Activated T-cell treated with anti-CD3 and anti-CD28 coated beads, Interleukin-2, amount 50 U/mL, for 1 hour (primary cell): ENCODE results near the gene MYO1C.

Source experiments
- DNase-seq: peaks from one replicate; pipeline ENCODE4 v3.0.0-alpha.2; 2020

Gene MYO1C

GRCh38 chr17:1484676-1485422 is 7.6 kb downstream of the MYO1C start:
- peak; percentile 63 for DNase-seq

DNA sequence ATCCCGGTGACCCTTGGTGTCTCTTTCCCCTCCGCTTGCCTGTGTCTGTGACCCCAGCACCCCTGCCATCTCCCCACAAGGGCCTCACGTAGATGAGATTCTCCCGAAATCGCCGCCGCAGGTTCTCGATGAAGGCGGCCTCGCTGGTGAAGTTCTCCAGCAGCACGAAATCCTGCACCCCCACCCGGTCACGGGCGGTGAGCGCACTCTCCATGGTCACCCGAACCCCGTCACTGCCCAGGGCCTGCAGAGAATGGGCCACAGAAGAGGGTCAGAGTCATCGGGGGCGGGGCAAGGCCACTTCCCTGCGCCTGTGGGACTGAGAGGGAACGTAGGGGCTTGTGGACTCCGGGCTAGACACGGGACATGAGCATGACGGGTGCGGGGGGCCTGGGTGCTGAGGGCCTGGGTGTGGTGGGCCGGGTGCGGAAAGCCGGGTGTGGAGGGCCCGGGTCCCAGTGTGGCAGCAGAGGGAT is 8.4 kb downstream of the MYO1C start:
- DNase-seq: no peak

- DNase-seq: no peak
These were observed 9.8 kb downstream of the MYO1C start for GRCh38 chr17:1482680-1483079.

DNA sequence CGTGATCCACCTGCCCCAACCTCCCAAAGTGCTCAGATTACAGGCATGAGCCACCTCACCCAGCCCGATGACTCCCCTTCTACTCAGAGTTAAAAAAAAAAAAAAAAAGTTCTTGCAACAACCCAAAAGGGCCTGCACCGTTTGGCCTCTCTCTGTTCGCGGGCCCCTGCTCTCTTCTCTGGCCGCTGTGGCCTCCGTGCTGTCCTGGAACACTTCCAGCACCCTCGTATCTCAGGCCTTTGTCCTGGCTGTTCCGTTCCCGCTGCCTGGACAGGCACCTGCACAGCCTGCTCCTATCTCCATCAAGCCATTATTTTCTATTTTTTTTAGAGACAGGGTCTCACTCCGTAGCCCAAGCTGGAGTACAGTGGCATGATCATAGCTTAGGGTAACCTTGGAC is 10.8 kb downstream of the MYO1C start:
- no peak for DNase-seq

- DNase-seq: no peak
These were observed 11.6 kb downstream of the MYO1C start for GRCh38 chr17:1480747-1481465.

- no peak for DNase-seq
These were observed 14.1 kb downstream of the MYO1C start for GRCh38 chr17:1478418-1478817.

DNA sequence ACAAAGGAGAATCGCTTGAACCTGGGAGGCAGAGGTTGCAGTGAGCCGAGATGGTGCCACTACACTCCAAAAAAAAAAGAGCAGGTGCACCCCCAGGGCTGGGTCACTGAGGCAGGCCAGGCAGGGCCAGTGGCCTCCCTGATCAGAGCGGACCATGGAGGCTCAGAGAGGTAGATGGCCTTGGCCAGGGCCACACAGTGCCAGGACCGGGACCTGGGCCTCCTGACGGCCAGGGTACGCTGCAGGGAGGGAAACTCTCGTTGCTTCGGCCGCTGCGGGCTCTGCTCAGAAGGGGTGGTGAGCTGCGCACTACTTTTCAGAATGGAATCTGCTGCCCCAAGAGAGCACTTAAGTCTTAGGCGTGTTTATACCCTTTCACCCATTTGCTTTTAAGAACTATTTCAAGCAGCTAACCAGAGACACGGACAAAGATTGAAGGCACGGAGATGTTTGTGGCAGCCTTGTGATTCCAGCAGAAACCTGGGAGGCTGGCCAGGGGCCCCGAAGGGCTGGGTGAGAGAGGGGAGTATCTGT is 17.1 kb downstream of the MYO1C start:
- no peak for DNase-seq

DNA sequence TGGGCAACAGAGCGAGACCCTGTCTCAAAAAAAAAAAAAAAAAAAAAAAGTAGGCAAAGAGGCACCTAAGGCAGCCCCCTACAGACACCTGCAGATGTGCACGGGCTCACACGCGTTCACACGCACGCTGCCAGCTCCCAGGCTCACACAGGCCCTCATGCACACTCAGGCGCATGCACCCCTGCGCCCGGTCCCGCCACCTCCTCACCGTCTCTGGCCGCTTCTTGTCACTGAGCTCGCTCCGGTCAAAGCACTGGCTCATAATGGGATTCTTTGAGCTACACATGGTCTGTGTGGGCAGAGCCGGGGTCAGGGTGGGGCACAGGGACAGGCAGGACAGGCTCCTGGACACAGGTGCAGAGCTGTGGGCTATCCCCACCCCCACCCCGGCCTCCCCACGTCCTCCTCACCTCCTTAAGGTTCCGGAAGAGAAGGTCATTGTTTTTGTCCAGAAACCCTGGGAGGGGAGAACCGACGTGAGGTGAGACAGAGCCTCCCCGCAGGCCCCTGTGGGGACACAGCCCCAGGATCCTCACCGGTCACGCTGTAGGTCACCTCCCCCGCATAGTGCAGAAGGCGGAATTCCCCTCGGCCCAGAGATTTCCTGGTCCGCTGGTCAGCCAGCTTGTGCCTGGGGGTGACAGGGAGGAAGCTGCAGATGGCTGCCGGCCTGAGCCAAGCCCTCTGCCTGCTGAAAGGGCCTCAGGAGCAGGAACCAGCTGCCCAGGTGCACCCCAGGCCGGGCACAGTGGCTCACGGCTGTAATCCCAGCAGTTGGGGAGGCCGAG is 17.9 kb downstream of the MYO1C start:
- no peak for DNase-seq

DNA sequence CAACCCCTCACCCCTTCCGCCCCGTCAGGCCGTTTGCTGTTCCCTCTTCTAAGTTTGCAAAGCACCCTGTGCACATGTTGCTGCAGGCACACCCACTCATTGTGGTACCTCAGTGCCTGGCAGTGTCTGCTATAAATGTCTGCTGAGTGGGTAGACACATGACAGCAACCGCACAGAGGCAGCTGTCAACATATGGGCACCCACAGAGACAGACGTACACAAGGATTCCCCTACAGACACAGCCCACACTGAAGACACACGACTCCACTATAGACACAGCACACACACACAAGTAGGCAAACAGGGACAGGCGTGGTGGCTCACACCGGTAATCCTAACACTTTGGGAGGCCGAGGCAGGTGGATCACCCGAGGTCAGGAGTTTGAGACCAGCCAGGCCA is 18.6 kb downstream of the MYO1C start:
- DNase-seq: no peak

DNA sequence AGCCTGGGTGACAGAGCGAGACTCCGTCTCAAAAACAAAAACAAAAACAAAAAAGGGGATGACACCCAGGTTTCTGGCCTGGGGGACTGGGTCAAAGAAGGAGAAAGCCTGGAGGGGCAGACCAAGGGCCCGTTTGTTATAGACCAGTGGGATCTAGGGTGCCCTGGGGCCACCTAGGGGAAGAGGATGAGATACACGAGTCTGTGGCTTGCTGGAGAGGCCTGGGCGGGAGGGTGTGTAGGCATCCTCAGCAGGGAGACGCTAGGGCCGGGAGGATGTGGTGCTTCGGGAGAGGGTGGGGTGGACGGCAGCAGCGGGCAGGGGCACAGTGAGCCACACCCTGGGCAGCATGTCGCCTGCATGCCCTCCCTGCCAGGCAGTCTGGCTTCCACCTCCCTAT is 19.3 kb downstream of the MYO1C start:
- no peak for DNase-seq

GRCh38 chr17:1471911-1472821 is 20.3 kb downstream of the MYO1C start:
- no peak for DNase-seq

GRCh38 chr17:1471490-1471889 is 21.0 kb downstream of the MYO1C start:
- no peak for DNase-seq

DNA sequence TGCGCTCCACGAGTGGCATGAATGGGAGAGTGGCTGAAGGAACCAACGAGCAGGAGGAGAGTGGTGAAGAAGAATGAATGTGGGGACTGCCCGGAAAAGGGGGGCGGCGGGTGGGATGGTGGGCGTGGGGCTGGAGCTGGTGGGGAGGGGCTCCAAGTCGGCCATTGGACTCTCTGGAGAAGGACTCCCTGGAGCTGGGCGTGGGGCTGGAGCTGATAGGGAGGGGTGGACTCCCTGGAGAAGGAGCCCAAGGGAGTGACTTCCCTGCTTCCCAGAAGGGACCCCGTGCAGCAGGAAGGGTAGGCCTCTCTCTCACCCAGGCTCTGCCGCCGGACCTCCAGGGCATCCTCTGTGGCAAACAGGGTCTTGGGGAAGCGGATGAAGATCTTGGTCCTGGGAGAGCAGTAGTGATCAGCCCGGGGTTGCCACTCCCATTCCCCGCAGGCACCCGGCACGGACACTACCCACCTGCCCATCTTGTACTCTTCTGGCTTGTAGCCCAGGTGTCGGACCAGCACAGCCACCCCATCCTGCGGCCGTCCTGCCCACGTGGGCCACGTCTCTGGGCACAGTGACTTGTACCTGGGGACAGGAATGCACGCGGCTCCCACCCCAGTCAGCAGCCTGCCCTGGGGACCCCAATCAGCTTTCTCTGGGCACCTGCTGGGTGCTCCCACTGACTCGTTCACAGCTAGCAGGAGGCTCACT is 21.6 kb downstream of the MYO1C start:
- no peak for DNase-seq

DNA sequence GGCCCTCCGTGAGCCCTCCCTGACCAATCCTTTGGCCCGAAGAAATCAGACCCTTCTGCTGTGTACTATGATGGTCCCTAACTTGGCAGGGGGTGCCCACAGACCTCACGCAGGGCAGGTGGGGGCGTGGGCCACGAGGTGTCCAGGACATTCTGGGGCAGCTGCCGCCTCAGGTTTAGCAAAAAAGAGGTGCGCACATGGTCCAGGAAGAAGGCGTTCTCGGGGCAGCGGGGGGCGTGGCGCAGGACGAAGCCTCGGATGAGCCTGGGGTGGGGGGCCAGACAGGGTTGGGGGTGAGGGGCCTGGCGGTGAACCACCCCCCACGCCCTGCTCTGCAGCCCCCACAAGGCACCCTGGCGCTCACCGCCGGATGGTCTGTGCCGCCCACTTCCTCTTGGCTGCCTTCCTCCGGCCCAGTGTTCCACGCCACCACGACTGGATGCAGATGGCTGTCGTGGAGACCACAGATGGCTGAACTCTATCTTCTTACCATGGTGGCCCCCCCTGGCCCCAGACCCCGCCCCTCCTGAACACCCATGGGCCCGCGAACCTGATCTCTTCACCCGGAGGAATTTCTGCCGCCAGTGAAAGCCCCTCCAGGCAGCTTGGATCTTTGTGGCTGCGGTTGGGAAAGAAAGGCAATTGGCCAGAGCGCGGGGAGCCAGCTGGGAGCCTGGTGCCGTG is 22.3 kb downstream of the MYO1C start:
- no peak for DNase-seq

- DNase-seq: no peak
These were observed 23.1 kb downstream of the MYO1C start for GRCh38 chr17:1469231-1469852.

- peak; percentile 15 for DNase-seq
These were observed 24.5 kb downstream of the MYO1C start for GRCh38 chr17:1467898-1468492.

GRCh38 chr17:1467258-1467657 is 25.2 kb downstream of the MYO1C start:
- DNase-seq: no peak

GRCh38 chr17:1464186-1464585 is 28.3 kb downstream of the MYO1C start:
- no peak for DNase-seq

DNA sequence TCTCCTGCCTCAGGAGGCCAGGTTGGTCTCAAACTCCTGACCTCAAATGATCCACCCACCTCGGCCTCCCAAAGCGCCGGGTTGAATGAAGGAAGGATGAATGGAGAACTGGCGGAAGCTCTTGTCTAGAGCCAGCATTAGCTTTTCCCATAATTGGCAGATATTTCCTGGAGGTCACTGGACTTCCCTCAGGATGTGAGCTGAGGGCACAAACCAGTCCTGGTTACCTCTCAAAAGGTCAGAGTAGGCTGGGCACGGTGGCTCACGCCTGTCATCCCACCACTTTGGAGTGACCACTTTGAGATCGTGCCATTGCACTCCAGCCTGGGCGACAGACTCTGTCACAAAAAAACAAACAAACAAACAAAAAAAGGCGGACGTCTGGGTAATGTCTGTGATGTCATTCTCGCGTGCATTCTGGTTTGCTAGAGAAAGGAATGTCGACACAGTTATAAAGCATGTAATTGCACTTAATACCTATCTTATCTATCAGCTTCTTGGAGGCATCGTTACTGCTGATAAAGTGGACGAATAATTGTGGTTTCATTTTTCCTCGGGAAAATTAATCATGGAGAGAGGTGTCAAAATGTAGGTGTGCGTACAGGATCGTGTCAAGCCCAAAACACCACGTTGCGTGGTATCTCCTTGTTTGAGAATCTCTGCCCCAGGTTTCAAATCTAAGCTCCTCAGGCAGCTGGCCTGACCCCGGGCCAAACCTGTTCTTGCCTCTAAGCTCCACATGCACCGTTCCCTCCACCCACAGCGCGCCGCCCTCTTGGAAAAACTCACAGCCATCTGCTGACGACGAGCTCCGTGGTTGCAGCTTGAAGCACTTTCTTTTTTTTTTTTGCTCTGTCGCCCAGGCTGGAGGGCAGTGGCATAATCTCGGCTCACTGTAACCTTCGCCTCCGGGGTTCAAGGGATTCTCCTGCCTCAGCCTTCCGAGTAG is 30.0 kb downstream of the MYO1C start:
- DNase-seq: no peak
